Mammary epithelial cell (primary cell): Measurements from ENCODE around the gene FOXO1.

Source experiments
- EZH2 ChIP-seq: IDR thresholded peaks from 2 replicates; pipeline ENCODE4 v1.6.1; 2012; ENCODE audit warnings: low read length, inconsistent platforms, borderline replicate concordance
- TF ChIP-seq, protein P1 (sequence below), 2 donors: IDR thresholded peaks in 1 of 2; conservative IDR thresholded peaks in 1 of 2; 2 replicates each; pipeline ENCODE4 v1.5.1; 2011 to 2012; ENCODE audit warnings: inconsistent platforms in 2 of 2, low read length in 2 of 2, mild to moderate bottlenecking in 2 of 2, control low read depth in 1 of 2, low read depth in 1 of 2; ENCODE audit not compliant: insufficient read depth in 1 of 2; ENCODE audit errors: extremely low read depth in 1 of 2

GRCh38 chr13:40586886-40587565 lies 79.4 kb downstream of the FOXO1 start:
- TF ChIP-seq, protein P1, sequence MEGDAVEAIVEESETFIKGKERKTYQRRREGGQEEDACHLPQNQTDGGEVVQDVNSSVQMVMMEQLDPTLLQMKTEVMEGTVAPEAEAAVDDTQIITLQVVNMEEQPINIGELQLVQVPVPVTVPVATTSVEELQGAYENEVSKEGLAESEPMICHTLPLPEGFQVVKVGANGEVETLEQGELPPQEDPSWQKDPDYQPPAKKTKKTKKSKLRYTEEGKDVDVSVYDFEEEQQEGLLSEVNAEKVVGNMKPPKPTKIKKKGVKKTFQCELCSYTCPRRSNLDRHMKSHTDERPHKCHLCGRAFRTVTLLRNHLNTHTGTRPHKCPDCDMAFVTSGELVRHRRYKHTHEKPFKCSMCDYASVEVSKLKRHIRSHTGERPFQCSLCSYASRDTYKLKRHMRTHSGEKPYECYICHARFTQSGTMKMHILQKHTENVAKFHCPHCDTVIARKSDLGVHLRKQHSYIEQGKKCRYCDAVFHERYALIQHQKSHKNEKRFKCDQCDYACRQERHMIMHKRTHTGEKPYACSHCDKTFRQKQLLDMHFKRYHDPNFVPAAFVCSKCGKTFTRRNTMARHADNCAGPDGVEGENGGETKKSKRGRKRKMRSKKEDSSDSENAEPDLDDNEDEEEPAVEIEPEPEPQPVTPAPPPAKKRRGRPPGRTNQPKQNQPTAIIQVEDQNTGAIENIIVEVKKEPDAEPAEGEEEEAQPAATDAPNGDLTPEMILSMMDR (conservative IDR thresholded peaks at IDR 0.05 in 1 of 2, IDR thresholded peaks at IDR 0.05 in 1 of 2; ENCODE audit: extremely low read depth in 1 of 2, insufficient read depth in 1 of 2, low read depth in 1 of 2, low read length in 2 of 2) = no peak
- no peak for TF ChIP-seq EZH2
